Neuron (in vitro differentiated cells): ENCODE measurements around the gene NANOGP8.
"Not testable (repeated sequence)": the region's sequence is repeated elsewhere in the genome, so short reads cannot be mapped to it uniquely, and the experiment has no call there.

Experiments
- H2AFZ ChIP-seq: one replicate; pipeline ENCODE4 v1.6.1; 2013; ENCODE audit warnings: low read depth, mild to moderate bottlenecking, inconsistent platforms, low read length, moderate library complexity
- H3K27me3 ChIP-seq: one replicate; pipeline ENCODE4 v1.6.1; 2013; ENCODE audit warnings: low read length; ENCODE audit not compliant: insufficient read depth
- H3K36me3 ChIP-seq: one replicate; pipeline ENCODE4 v1.6.1; 2013; ENCODE audit warnings: low read length; ENCODE audit not compliant: insufficient read depth
- H3K4me1 ChIP-seq: one replicate; pipeline ENCODE4 v1.6.1; 2013; ENCODE audit warnings: low read length; ENCODE audit not compliant: insufficient read depth
- H3K4me3 ChIP-seq: 2 replicates; pipeline ENCODE4 v1.5.1; 2013; ENCODE audit warnings: mild to moderate bottlenecking, low read length, moderate library complexity
- H3K9me3 ChIP-seq: one replicate; pipeline ENCODE4 v1.6.1; 2013; ENCODE audit warnings: low read length

NANOGP8 gene

GRCh38 chr15:35085176-35085919 lies at the start of gene NANOGP8:
Gene NANOGP8, minus strand, starts transcription at chr15:35085295. Its CDS starts 185 bp downstream, at chr15:35085110.
- H3K4me1 ChIP-seq, H3K36me3 ChIP-seq, H3K27me3 ChIP-seq: not testable (repeated sequence)

GRCh38 chr15:35134299-35134698 lies 49.2 kb upstream of the NANOGP8 start:
- no peaks in the 10 kb centered on the region for H3K9me3 ChIP-seq
- H2AFZ ChIP-seq: no peak overlapping the region
- H3K27me3 ChIP-seq: no peaks in the 10 kb centered on the region
- no peaks in the 10 kb centered on the region for H3K36me3 ChIP-seq
- H3K4me1 ChIP-seq: no peaks in the 10 kb centered on the region
- no peak overlapping the region for H3K4me3 ChIP-seq

More at GRCh38 chr15:35085176-35085919, at the start of gene NANOGP8:
- H3K4me3 ChIP-seq, H2AFZ ChIP-seq, H3K9me3 ChIP-seq: not testable (repeated sequence)

GRCh38 chr15:35130245-35130644 lies 45.1 kb upstream of the NANOGP8 start:
- no peak overlapping the region for H2AFZ ChIP-seq
- H3K9me3 ChIP-seq: no peaks in the 10 kb centered on the region
- no peaks in the 10 kb centered on the region for H3K36me3 ChIP-seq
- no peaks in the 10 kb centered on the region for H3K4me1 ChIP-seq
- no peak overlapping the region for H3K4me3 ChIP-seq
- no peaks in the 10 kb centered on the region for H3K27me3 ChIP-seq

- Histone ChIP-seq H3K27me3 (no peaks in the 10 kb centered on the region), H2AFZ (no peak overlapping the region), H3K36me3 (no peaks in the 10 kb centered on the region), H3K9me3 (no peaks in the 10 kb centered on the region), H3K4me3 (no peak overlapping the region), H3K4me1 (no peaks in the 10 kb centered on the region)
Measured at GRCh38 chr15:35129361-35129760, 44.3 kb upstream of the NANOGP8 start.

GRCh38 chr15:35127717-35128116 lies 42.6 kb upstream of the NANOGP8 start:
- Histone ChIP-seq H2AFZ (no peak overlapping the region), H3K4me3 (no peak overlapping the region), H3K4me1 (no peaks in the 10 kb centered on the region), H3K36me3 (no peaks in the 10 kb centered on the region), H3K27me3 (no peaks in the 10 kb centered on the region), H3K9me3 (no peaks in the 10 kb centered on the region)

GRCh38 chr15:35126236-35126635 lies 41.1 kb upstream of the NANOGP8 start:
- Histone ChIP-seq H3K4me3 (no peak overlapping the region), H3K27me3 (no peaks in the 10 kb centered on the region), H3K36me3 (no peaks in the 10 kb centered on the region), H2AFZ (no peak overlapping the region), H3K4me1 (no peaks in the 10 kb centered on the region), H3K9me3 (no peaks in the 10 kb centered on the region)

- Histone ChIP-seq H3K4me3 (no peak overlapping the region), H3K9me3 (no peaks in the 10 kb centered on the region), H3K36me3 (no peaks in the 10 kb centered on the region), H3K4me1 (no peaks in the 10 kb centered on the region), H2AFZ (no peak overlapping the region), H3K27me3 (no peaks in the 10 kb centered on the region)
Measured at GRCh38 chr15:35123743-35124142, 38.6 kb upstream of the NANOGP8 start.

GRCh38 chr15:35121611-35122359 lies 36.7 kb upstream of the NANOGP8 start:
- Histone ChIP-seq H3K27me3 (no peaks in the 10 kb centered on the region), H3K4me3 (no peak overlapping the region), H3K9me3 (no peaks in the 10 kb centered on the region), H3K36me3 (no peaks in the 10 kb centered on the region), H3K4me1 (no peaks in the 10 kb centered on the region), H2AFZ (no peak overlapping the region)

GRCh38 chr15:35120173-35120572 lies 35.1 kb upstream of the NANOGP8 start:
- Histone ChIP-seq H3K4me1 (peaks cover 3% of the 10 kb centered on the region), H3K9me3 (no peaks in the 10 kb centered on the region), H3K36me3 (no peaks in the 10 kb centered on the region), H3K27me3 (no peaks in the 10 kb centered on the region), H3K4me3 (no peak overlapping the region), H2AFZ (no peak overlapping the region)

- no peak overlapping the region for H3K4me3 ChIP-seq
- H3K9me3 ChIP-seq: no peaks in the 10 kb centered on the region
- H3K4me1 ChIP-seq: peaks cover 3% of the 10 kb centered on the region
Measured at GRCh38 chr15:35118960-35119359, 33.9 kb upstream of the NANOGP8 start.

GRCh38 chr15:35117543-35118265 lies 32.6 kb upstream of the NANOGP8 start:
- Histone ChIP-seq H3K9me3 (no peaks in the 10 kb centered on the region), H3K36me3 (no peaks in the 10 kb centered on the region), H2AFZ (no peak overlapping the region), H3K4me1 (peaks cover 3% of the 10 kb centered on the region), H3K27me3 (no peaks in the 10 kb centered on the region), H3K4me3 (no peak overlapping the region)

More at GRCh38 chr15:35118960-35119359, 33.9 kb upstream of the NANOGP8 start:
- Histone ChIP-seq H3K27me3 (no peaks in the 10 kb centered on the region), H2AFZ (no peak overlapping the region), H3K36me3 (no peaks in the 10 kb centered on the region)

GRCh38 chr15:35115155-35115725 lies 30.1 kb upstream of the NANOGP8 start:
- H3K36me3 ChIP-seq: no peaks in the 10 kb centered on the region
- H3K9me3 ChIP-seq: no peaks in the 10 kb centered on the region
- H3K4me3 ChIP-seq: no peak overlapping the region
- H3K4me1 ChIP-seq: peaks cover 3% of the 10 kb centered on the region
- H2AFZ ChIP-seq: no peak overlapping the region
- no peaks in the 10 kb centered on the region for H3K27me3 ChIP-seq

GRCh38 chr15:35112346-35112745 lies 27.3 kb upstream of the NANOGP8 start:
- H3K36me3 ChIP-seq: no peaks in the 10 kb centered on the region
- no peaks in the 10 kb centered on the region for H3K27me3 ChIP-seq
- no peak overlapping the region for H2AFZ ChIP-seq
- no peak overlapping the region for H3K4me3 ChIP-seq
- H3K4me1 ChIP-seq: peaks cover 3% of the 10 kb centered on the region
- H3K9me3 ChIP-seq: no peaks in the 10 kb centered on the region
